B cell (primary cell): ENCODE measurements around the gene SLC43A2. TPM values are rescaled to one million over a fixed set of nuclear protein-coding genes. Genes with fewer than 3 reads are reported as not detected.

ENCODE experiments used
- ATAC-seq: fragments of 200-7000 bp; cut with Tn5 transposase; one replicate; pipeline ENCODE4 v1.10.0; 2021; ENCODE audit warnings: low read depth, mild to moderate bottlenecking, moderate number of reproducible peaks, moderate library complexity
- CTCF ChIA-PET: fragments of 350-600 bp; sonication (Branson Sonifier 250); formaldehyde crosslinking; loops from one replicate; lab custom pipeline; 2021; ENCODE audit warnings: antibody characterized with exemption, inconsistent platforms; lab: Charles Lee
- POLR2A ChIA-PET: fragments of 350-600 bp; sonication (Branson Sonifier 250); formaldehyde crosslinking; loops from one replicate; lab custom pipeline; 2021; ENCODE audit warnings: antibody characterized with exemption; lab: Charles Lee
- DNase-seq: peaks from one replicate; pipeline ENCODE4 v3.0.0; 2013
- H2AFZ ChIP-seq: 2 replicates; pipeline ENCODE4 v1.6.1; 2012; ENCODE audit warnings: mild to moderate bottlenecking, low read depth, low read length; ENCODE audit not compliant: insufficient read depth, poor library complexity, severe bottlenecking
- H3K27ac ChIP-seq, 2 donors: 1 replicate in 1 of 2; 2 replicates in 1 of 2; pipeline ENCODE4 v1.5.1; 2012 to 2013; ENCODE audit warnings: low read length in 2 of 2, mild to moderate bottlenecking in 2 of 2, moderate library complexity in 1 of 2
- H3K27me3 ChIP-seq, 4 experiments: fragments of 200-600 bp in 1 of 4; sonication (generic) in 1 of 4; replicated peaks in 1 of 4; 1 replicate in 2 of 4; 2 replicates in 2 of 4; pipeline versions ENCODE4 v1.6.1 to v1.7.0; 2013 to 2016; ENCODE audit warnings: low read length in 3 of 4, mild to moderate bottlenecking in 2 of 4, mixed read lengths in 1 of 4, moderate library complexity in 1 of 4; ENCODE audit not compliant: insufficient read depth in 4 of 4, control insufficient read depth in 3 of 4; ENCODE audit errors: control extremely low read depth in 1 of 4
- H3K36me3 ChIP-seq, 2 experiments: replicated peaks in 1 of 2; 1 replicate in 1 of 2; 2 replicates in 1 of 2; pipeline versions ENCODE4 v1.6.1 to v1.7.1; 2013; ENCODE audit warnings: low read length in 1 of 2; ENCODE audit not compliant: insufficient read depth in 2 of 2, control insufficient read depth in 1 of 2; ENCODE audit errors: control extremely low read depth in 1 of 2, extremely low read depth in 1 of 2
- H3K4me1 ChIP-seq, 2 donors: fragments of 200-600 bp in 1 of 2; sonication (generic) in 1 of 2; 1 replicate in 1 of 2; 2 replicates in 1 of 2; pipeline versions ENCODE4 v1.5.1 to v1.6.1; 2013 to 2017; ENCODE audit warnings: low read length in 2 of 2; ENCODE audit not compliant: control insufficient read depth in 2 of 2, insufficient read depth in 2 of 2
- H3K4me2 ChIP-seq: replicated peaks from 2 replicates; pipeline ENCODE3; 2012; ENCODE audit warnings: mild to moderate bottlenecking, low read depth, low read length; ENCODE audit not compliant: poor library complexity, severe bottlenecking
- H3K4me3 ChIP-seq, 5 experiments: fragments of 200-600 bp in 1 of 5; sonication (generic) in 1 of 5; 1 replicate in 3 of 5; 2 replicates in 2 of 5; pipeline versions ENCODE4 v1.5.1 to v1.7.0; 2011 to 2016; ENCODE audit warnings: low read length in 4 of 5, mild to moderate bottlenecking in 4 of 5, low read depth in 2 of 5, control low read depth in 1 of 5, moderate library complexity in 1 of 5; ENCODE audit not compliant: insufficient read depth in 1 of 5; ENCODE audit errors: control extremely low read depth in 1 of 5, extremely low read depth in 1 of 5
- H3K79me2 ChIP-seq: fragments of 200-600 bp; sonication (generic); one replicate; pipeline ENCODE4 v1.6.0; 2016; ENCODE audit warnings: low read length; ENCODE audit not compliant: control insufficient read depth, insufficient read depth
- H3K9ac ChIP-seq: fragments of 200-600 bp; sonication (generic); 2 replicates; pipeline ENCODE4 v1.6.1; 2017; ENCODE audit warnings: mild to moderate bottlenecking, low read length, moderate library complexity
- H3K9me3 ChIP-seq, 3 donors: one replicate each; pipeline versions ENCODE4 v1.6.1 to v1.7.1; 2013; ENCODE audit warnings: low read length in 2 of 3; ENCODE audit not compliant: control insufficient read depth in 2 of 3, insufficient read depth in 1 of 3; ENCODE audit errors: control extremely low read depth in 1 of 3
- H4K20me1 ChIP-seq: 2 replicates; pipeline ENCODE4 v1.6.0; 2012; ENCODE audit warnings: mild to moderate bottlenecking, low read length; ENCODE audit not compliant: insufficient read depth, control insufficient read depth, poor library complexity, severe bottlenecking
- H3K27ac Mint-ChIP-seq: one replicate; pipeline ENCODE4 v1.8.0; 2021; ENCODE audit warnings: mixed read lengths
- H3K27me3 Mint-ChIP-seq: one replicate; pipeline ENCODE4 v1.8.0; 2021; ENCODE audit warnings: mixed read lengths
- H3K4me1 Mint-ChIP-seq: one replicate; pipeline ENCODE4 v1.8.0; 2021; ENCODE audit warnings: mixed read lengths
- H3K4me3 Mint-ChIP-seq: one replicate; pipeline ENCODE4 v1.8.0; 2021; ENCODE audit warnings: mixed read lengths
- H3K9me3 Mint-ChIP-seq: one replicate; pipeline ENCODE4 v1.8.0; 2022; ENCODE audit warnings: mixed read lengths; ENCODE audit not compliant: insufficient read depth
- EZH2 ChIP-seq: IDR thresholded peaks from 2 replicates; pipeline ENCODE4 v1.6.1; 2012; ENCODE audit warnings: borderline replicate concordance, low read depth, mild to moderate bottlenecking, moderate library complexity, low read length; ENCODE audit not compliant: insufficient read depth, poor library complexity, severe bottlenecking
- WGBS: methylation state at CpG from one replicate; pipeline ENCODE4 v1.1.5; 2013; ENCODE audit warnings: missing lambda C conversion rate; ENCODE audit not compliant: insufficient coverage; 5-methylcytosine and 5-hydroxymethylcytosine counted together
- intact Hi-C: fragments of 100-400 bp; cut with micrococcal nuclease; formaldehyde crosslinking; loops from one replicate; pipeline ENCODE4 v1.10.0; 2022
- polyA plus RNA-seq: library from polyadenylated mRNA; depleted of rRNA; stranded (reverse); fragments of >200 nt; gene quantifications from 2 replicates; pipeline ENCODE4 v1.2.3, GENCODE V29; 2012
- total RNA-seq, 2 donors: library from RNA; stranded (reverse); fragments of 120-200 nt in 1 of 2; gene quantifications; 1 replicate in 1 of 2; 2 replicates in 1 of 2; pipeline versions ENCODE4 v1.2.3 to v1.2.4, GENCODE V29; 2013 to 2022
- TF ChIP-seq, protein P1 (sequence below): fragments of 200-600 bp; IDR thresholded peaks from one replicate; pipeline ENCODE4 v1.8.0; 2022; ENCODE audit warnings: antibody characterized with exemption, mild to moderate bottlenecking

The SLC43A2 gene
- total and polyA plus RNA-seq, 2 donors (not counting 1 experiment from before 2014, with no cell fraction given), result 26.2 to 204 TPM

DNA sequence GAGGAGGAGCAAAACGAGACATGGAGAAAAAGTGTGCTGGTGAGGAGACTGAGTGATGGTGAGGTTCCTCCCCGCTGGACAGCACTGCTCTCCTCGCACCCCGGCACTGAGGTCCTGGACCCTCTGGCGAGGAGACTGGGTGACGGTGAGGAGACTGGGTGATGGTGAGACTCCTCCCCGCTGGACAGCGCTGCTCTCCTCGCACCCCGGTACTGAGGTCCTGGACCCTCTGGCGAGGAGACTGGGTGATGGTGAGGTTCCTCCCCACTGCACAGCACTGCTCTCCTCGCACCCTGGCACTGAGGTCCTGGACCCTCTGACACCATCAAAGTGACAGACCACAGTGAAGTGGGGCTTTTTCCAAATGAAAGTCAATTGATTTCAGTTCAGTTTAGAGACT, 76.9 kb downstream of the SLC43A2 start:
- 94% methylated on average over 7 of the region's 12 CpGs for WGBS
- intact Hi-C loops, result no loop called here
- peaks cover 0 to 50% of the 10 kb centered on the region in 2 experiments for H3K36me3 ChIP-seq
- Mint-ChIP-seq H3K4me1 (peaks cover 29% of the 10 kb centered on the region), H3K9me3 (no peaks in the 10 kb centered on the region), H3K27me3 (no peaks in the 10 kb centered on the region), H3K27ac (no peak overlapping the region), H3K4me3 (no peak overlapping the region)
- ATAC-seq, result no peak
- ChIA-PET POLR2A (no interaction called here), CTCF (no interaction called here)
- no peak overlapping the region for H2AFZ ChIP-seq
- no peak for DNase-seq
- H3K79me2 ChIP-seq, result peaks cover 48% of the 10 kb centered on the region
- no peak overlapping the region for H3K9ac ChIP-seq
- no peak overlapping the region for H3K27ac ChIP-seq
- H3K4me1 ChIP-seq, result peaks cover 20 to 24% of the 10 kb centered on the region in 2 donors
- H3K4me2 ChIP-seq, result no peak overlapping the region
- no peaks in the 10 kb centered on the region for H3K9me3 ChIP-seq
- H4K20me1 ChIP-seq, result peaks cover 4% of the 10 kb centered on the region
- no peak overlapping the region for H3K4me3 ChIP-seq
- no peaks in the 10 kb centered on the region for H3K27me3 ChIP-seq
- TF ChIP-seq, protein P1, sequence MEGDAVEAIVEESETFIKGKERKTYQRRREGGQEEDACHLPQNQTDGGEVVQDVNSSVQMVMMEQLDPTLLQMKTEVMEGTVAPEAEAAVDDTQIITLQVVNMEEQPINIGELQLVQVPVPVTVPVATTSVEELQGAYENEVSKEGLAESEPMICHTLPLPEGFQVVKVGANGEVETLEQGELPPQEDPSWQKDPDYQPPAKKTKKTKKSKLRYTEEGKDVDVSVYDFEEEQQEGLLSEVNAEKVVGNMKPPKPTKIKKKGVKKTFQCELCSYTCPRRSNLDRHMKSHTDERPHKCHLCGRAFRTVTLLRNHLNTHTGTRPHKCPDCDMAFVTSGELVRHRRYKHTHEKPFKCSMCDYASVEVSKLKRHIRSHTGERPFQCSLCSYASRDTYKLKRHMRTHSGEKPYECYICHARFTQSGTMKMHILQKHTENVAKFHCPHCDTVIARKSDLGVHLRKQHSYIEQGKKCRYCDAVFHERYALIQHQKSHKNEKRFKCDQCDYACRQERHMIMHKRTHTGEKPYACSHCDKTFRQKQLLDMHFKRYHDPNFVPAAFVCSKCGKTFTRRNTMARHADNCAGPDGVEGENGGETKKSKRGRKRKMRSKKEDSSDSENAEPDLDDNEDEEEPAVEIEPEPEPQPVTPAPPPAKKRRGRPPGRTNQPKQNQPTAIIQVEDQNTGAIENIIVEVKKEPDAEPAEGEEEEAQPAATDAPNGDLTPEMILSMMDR, result no peak
- no peak for TF ChIP-seq EZH2

DNA sequence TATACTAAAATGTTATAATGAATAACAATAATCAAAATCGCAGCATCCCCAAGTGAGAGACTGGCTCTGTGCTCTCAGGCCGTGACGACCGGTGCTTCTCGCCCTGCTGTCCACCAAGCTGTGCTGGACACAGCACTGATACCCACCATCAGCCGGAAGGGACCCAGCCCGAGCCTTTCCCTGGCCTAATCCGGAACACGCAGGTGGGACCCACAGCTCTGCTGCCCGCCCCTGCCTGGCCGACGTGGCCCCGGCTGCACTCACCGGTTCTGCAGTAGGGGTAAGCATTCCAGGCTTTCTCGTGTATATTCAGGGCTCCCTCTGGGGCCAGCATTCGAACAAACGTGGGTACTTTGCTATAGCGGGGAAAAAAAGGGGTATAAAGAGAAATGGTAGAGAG, 80.6 kb downstream of the SLC43A2 start:
- no peak overlapping the region for H3K4me3 Mint-ChIP-seq
- intact Hi-C loops, result no loop called here
- DNase-seq (no peak), ATAC-seq (no peak)
- H3K4me1 Mint-ChIP-seq, result peaks cover 2% of the 10 kb centered on the region
- Histone ChIP-seq H3K79me2 (peaks cover 33% of the 10 kb centered on the region), H3K27me3 (no peaks in the 10 kb centered on the region), H3K9ac (no peak overlapping the region), H3K36me3 (peaks cover 0 to 72% of the 10 kb centered on the region in 2 experiments), H3K9me3 (no peaks in the 10 kb centered on the region), H3K4me3 (no peak overlapping the region), H3K27ac (no peak overlapping the region), H4K20me1 (peaks cover 8% of the 10 kb centered on the region), H2AFZ (no peak overlapping the region), H3K4me1 (no peaks in the 10 kb centered on the region), H3K4me2 (no peak overlapping the region)
- H3K27ac Mint-ChIP-seq, result no peak overlapping the region
- POLR2A ChIA-PET, result no interaction called here
- no peaks in the 10 kb centered on the region for H3K27me3 Mint-ChIP-seq
- no peak for TF ChIP-seq EZH2
- TF ChIP-seq, protein P1, result no peak
- H3K9me3 Mint-ChIP-seq, result no peaks in the 10 kb centered on the region
- CTCF ChIA-PET, result no interaction called here
- WGBS, result 96% methylated on average over 17 of the region's 18 CpGs
